GM10266 (cell line): ENCODE results near the gene DCAF6.

ENCODE experiments used
- DNase-seq: peaks from one replicate; pipeline ENCODE4 v3.0.0; 2012; ENCODE audit errors: extremely low spot score
- TF ChIP-seq, protein P1 (sequence below): IDR thresholded peaks from 2 replicates; pipeline ENCODE4 v1.5.1; 2012; ENCODE audit warnings: mild to moderate bottlenecking, low read depth; ENCODE audit not compliant: control insufficient read depth, insufficient read depth; ENCODE audit errors: missing control alignments

Gene DCAF6

GRCh38 chr1:168082008-168082876 lies 145.8 kb downstream of the DCAF6 start:
- DNase-seq, result peak; percentile 79
- TF ChIP-seq, protein P1, sequence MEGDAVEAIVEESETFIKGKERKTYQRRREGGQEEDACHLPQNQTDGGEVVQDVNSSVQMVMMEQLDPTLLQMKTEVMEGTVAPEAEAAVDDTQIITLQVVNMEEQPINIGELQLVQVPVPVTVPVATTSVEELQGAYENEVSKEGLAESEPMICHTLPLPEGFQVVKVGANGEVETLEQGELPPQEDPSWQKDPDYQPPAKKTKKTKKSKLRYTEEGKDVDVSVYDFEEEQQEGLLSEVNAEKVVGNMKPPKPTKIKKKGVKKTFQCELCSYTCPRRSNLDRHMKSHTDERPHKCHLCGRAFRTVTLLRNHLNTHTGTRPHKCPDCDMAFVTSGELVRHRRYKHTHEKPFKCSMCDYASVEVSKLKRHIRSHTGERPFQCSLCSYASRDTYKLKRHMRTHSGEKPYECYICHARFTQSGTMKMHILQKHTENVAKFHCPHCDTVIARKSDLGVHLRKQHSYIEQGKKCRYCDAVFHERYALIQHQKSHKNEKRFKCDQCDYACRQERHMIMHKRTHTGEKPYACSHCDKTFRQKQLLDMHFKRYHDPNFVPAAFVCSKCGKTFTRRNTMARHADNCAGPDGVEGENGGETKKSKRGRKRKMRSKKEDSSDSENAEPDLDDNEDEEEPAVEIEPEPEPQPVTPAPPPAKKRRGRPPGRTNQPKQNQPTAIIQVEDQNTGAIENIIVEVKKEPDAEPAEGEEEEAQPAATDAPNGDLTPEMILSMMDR, result peak; percentile 95

DNA sequence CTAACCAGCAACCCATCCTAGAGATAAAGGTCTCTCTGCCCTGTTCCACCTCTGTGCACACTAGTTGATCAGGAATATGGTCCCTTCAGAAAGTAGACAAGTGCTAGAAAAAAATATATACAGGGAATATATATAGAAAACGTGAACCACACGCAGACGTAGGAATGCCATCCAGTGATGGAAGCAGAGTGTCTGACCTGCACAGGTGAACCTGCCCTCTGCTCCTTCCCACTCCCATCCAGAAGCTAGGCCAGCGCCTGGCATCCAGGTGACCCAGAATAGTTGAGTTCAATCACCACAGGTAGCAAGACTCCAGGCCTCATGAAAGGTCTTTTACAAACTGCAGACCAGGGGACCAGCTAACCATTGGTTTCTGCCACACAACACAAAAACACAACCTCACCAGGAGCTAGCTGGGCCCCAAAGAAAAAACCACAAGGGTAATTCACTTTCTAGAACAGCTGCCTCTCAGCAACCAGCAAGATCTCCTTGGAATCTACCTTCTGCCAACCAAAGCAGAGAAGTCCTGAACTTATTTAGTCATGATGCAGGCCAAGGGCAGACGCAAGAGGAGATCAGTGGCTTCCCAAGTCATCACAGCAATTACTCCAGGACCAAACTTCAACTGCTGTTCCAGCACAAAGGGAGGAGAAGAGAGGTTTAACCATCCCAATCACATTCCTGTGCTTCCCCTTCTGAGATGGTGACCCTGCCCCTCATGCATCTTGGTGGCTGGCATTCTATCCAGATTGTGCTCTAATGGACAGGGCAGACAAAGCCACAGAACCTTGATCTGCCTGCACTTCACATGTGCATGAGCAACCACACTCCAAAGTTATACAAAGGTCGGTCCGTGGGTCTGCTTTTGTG lies 147.2 kb downstream of the DCAF6 start:
- DNase-seq, result no peak
- TF ChIP-seq, protein P1, result no peak

DNA sequence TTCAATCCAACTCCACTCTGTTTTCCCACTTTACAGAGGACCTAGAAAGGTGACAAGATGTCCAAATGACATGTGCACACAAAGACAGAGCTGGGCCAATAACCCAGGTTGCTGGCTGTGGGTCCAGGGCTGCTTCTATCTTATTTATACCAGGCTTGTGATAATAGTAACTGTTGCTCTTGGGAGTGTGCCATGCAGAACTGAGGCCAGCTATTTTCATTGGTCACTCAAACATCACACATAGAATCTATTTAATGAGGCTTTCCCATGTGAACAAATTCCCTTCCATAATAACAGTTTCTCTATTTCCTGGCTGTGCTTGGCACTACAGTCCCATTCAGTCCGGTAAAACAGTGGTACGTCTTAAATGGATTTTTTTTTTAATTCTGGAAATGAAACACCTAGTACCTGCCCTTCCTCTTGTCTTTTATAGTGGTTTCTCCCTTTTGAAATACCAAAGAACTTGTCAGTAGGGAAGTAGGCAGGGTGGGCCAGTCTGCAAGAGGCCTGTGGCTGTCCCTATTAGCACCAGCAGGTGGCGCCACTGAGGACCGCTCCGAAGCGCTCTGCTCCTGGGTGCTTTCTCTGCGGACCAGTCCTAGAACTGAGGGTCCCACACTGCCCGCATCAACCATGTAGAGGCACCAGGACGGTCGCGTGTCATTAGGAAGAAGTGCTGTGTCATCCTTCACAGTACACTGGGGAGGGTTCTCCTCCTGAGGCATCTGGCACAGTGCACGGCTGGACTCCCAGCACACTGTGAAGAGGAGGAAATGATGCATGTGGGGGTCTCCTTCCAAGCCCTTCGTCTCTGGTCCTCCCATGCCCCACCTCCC lies 148.1 kb downstream of the DCAF6 start:
- TF ChIP-seq, protein P1, result peak; percentile 91
- peak; percentile 48 for DNase-seq

GRCh38 chr1:168085401-168085872 lies 149.0 kb downstream of the DCAF6 start:
- TF ChIP-seq, protein P1, result no peak
- no peak for DNase-seq

GRCh38 chr1:168086438-168086837 lies 150.0 kb downstream of the DCAF6 start:
- DNase-seq, result no peak
- TF ChIP-seq, protein P1, result no peak

DNA sequence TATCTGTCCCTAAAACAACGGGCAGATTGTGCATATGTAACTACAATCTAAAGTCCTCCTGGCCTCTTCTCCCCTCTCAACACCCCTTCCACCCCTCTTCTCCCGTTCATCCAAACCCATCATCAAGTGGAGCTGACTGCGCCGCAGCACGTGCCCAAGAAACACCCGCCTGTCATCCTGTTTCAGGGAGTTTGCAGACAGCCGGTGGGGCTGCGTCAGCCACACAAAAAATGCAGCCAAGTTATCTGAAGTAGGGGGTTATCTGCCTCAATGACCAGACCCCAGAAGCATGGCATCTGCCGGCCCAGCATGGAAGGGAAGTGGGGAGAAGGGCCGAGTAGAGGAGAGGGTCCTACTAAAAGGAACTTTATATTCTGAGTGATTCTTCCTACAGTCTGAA lies 151.2 kb downstream of the DCAF6 start:
- TF ChIP-seq, protein P1, result no peak
- no peak for DNase-seq
